HepG2 (cell line): ENCODE results near the gene WWP2.

ENCODE experiments used
- BCLAF1 ChIP-seq: fragments of 450-650 bp; IDR thresholded peaks from 2 replicates; pipeline ENCODE4 v1.6.1; 2017; ENCODE audit warnings: mild to moderate bottlenecking
- PBX2 ChIP-seq: IDR thresholded peaks from 2 replicates; pipeline ENCODE4 v1.6.1; 2016; ENCODE audit warnings: control low read depth
- REST ChIP-seq, 2 experiments: IDR thresholded peaks; 2 replicates each; pipeline ENCODE4 v1.6.1; 2011 to 2012; ENCODE audit warnings: low read length in 2 of 2, borderline replicate concordance in 1 of 2, low read depth in 1 of 2, mild to moderate bottlenecking in 1 of 2, moderate library complexity in 1 of 2
- SOX6 ChIP-seq, 2 experiments: fragments of 450-650 bp in 1 of 2; sonication (generic) in 1 of 2; formaldehyde crosslinking in 1 of 2; IDR thresholded peaks; 2 replicates each; pipeline versions ENCODE4 v1.4.0 to v1.6.1; 2017 to 2020; ENCODE audit warnings: antibody characterized with exemption in 1 of 2, mild to moderate bottlenecking in 1 of 2, missing genetic modification reagents in 1 of 2
- TCF7 ChIP-seq: sonication (generic); IDR thresholded peaks from 2 replicates; pipeline ENCODE4 v1.6.1; 2016; ENCODE audit warnings: antibody characterized with exemption, low read depth
- TFAP4 ChIP-seq: sonication (generic); IDR thresholded peaks from 2 replicates; pipeline ENCODE4 v1.6.1; 2016; ENCODE audit warnings: low read depth, borderline replicate concordance
- ZFX ChIP-seq: sonication (generic); formaldehyde crosslinking; IDR thresholded peaks from 2 replicates; pipeline ENCODE4 v1.4.0; 2020; ENCODE audit warnings: mild to moderate bottlenecking, low read depth, missing genetic modification reagents, moderate library complexity
- ZNF331 ChIP-seq: sonication (generic); formaldehyde crosslinking; IDR thresholded peaks from 2 replicates; pipeline ENCODE4 v1.4.0; 2020; ENCODE audit warnings: missing genetic modification reagents
- ZNF33B ChIP-seq: sonication (generic); formaldehyde crosslinking; IDR thresholded peaks from 2 replicates; pipeline ENCODE4 v1.5.1; 2020; ENCODE audit warnings: mild to moderate bottlenecking, missing genetic modification reagents

GRCh38 chr16:69937465-69937951 is 175.4 kb downstream of the WWP2 start:
- TF ChIP-seq PBX2 (CRISPR knock-in tag) (no peak), ZNF331 (CRISPR knock-in tag) (no peak), ZNF33B (CRISPR knock-in tag) (no peak), TFAP4 (no peak), ZFX (CRISPR knock-in tag) (0 out of 2 replicates have a peak, but pooled peaks have one; percentile 22), BCLAF1 (no peak), REST (IDR thresholded peaks at IDR 0.05; ENCODE audit: borderline replicate concordance in 1 of 2, low read depth in 1 of 2, low read length in 2 of 2) (no peak), TCF7 (no peak), SOX6 (IDR thresholded peaks at IDR 0.05) (no peak), SOX6 (CRISPR knock-in tag; IDR thresholded peaks at IDR 0.05) (no peak)
